ENCODE results near the gene NMRK1.

- TF ChIP-seq POLR2A (IDR thresholded peaks at IDR 0.05) = no peak
- no peak for TF ChIP-seq CTCF (IDR thresholded peaks at IDR 0.05)
Measured at GRCh38 chr9:75084081-75084672, 3.8 kb downstream of the NMRK1 start.
